Dermis lymphatic vessel endothelial cell (primary cell): Measurements from ENCODE around the gene CDK4. TPM values are rescaled to one million over a fixed set of nuclear protein-coding genes. Genes with fewer than 3 reads are reported as not detected.

Experiments
- total RNA-seq: library from RNA; depleted of rRNA; stranded (reverse); fragments of >200 nt; gene quantifications from 2 replicates; pipeline ENCODE4 v1.2.1, GENCODE V29; 2014

Gene CDK4
- total RNA-seq = 101 and 131 TPM in 2 replicates

GRCh38 chr12:57751788-57752667 lies at the start of gene CDK4:
Gene CDK4 (minus strand): TSS chr12:57752310. CDS start chr12:57751717, 593 bp downstream.

GRCh38 chr12:57782608-57783465 lies 30.7 kb upstream of the CDK4 start, which contains the start of gene TSFM:
Gene TSFM (plus strand): TSS chr12:57782787. CDS start chr12:57782802, 15 bp downstream.

DNA sequence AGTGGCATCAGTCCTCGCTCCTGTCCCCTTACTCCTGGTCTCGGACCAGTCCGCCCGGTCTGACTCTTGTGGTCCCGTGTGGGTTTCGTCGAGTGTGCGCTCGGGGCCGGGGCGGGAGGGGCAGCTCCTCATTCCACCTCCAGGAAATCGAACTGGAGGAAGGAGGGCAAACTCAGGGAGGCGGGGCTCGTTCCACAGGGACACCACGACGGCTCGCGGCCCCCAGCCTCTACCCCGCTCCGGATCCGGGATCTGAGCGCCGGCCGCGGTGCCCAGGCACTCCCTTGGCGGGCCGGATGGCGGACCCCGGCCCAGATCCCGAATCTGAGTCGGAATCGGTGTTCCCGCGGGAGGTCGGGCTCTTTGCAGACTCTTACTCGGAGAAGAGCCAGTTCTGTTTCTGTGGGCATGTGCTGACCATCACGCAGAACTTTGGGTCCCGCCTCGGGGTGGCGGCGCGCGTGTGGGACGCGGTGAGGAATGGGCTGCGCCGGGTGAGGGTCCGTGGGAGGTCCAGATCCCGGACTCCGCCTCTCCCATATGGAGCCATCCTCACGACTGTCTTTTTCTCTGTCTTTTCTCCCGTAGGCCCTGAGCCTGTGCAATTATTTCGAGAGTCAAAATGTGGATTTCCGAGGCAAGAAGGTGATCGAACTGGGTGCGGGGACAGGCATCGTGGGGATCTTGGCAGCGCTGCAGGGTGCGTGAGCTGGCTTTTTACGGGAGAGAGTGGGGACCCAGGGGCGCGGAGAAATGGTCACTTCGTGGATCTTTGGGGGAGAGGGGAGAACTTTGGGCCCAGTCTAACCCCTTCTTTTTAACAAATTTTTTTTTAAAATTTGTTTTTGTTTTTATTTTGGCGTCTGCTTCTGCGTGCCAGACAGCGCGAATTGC lies 20.6 kb upstream of the CDK4 start, which contains the start of gene EEF1AKMT3:
TSS of gene EEF1AKMT3 (plus strand) at position 186 of the 894 bp plus-strand sequence. CDS start at position 297, 111 bp downstream.

GRCh38 chr12:57771873-57772428 lies 19.8 kb upstream of the CDK4 start, which contains the start of gene METTL1:
Gene METTL1 (minus strand): TSS chr12:57772105. CDS start chr12:57772083, 22 bp downstream.

DNA sequence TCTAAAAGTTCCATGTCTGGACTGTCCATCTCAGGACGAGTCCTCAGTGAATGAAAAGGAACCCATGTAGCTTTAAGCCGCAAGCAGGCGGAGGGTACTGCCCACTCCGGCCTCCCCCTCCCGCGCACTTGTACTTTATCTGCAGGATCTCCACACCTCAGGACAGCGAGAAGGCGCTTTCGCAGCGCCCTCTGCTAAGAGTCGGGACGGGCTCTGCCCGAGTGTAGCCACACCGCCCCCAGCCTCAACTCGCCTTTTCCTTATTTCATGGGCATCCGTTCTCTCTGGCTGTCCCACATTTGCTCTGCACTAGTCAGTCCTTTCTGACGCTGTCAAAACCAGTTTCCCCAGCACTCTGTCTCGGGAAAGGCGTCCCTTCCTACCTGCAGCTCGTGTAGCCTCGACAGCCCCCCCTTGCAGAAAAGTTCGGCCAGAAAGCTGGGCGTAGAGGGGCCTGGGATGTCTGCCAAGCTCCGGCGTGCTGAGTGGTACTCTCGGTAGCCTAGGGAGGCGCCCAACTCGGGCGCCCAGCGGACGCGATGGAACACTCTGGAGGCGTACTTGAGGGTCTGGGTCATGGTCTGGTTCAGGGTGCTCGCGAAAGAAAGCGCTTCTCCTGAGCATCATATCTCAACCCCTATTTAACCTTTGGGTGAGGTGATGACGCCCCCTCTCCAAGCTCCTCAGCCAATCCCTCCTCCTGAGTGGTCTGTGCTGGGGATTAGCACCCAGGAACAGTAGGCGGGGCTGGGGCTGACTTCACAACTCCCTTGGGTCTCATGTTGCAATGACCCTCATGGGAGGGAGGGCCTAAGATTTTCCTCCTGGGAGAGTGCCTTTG lies 14.6 kb upstream of the CDK4 start, which contains the start of gene CYP27B1:
TSS of gene CYP27B1 (minus strand) at position 615 of the 841 bp plus-strand sequence. CDS start at position 578, 37 bp downstream.

DNA sequence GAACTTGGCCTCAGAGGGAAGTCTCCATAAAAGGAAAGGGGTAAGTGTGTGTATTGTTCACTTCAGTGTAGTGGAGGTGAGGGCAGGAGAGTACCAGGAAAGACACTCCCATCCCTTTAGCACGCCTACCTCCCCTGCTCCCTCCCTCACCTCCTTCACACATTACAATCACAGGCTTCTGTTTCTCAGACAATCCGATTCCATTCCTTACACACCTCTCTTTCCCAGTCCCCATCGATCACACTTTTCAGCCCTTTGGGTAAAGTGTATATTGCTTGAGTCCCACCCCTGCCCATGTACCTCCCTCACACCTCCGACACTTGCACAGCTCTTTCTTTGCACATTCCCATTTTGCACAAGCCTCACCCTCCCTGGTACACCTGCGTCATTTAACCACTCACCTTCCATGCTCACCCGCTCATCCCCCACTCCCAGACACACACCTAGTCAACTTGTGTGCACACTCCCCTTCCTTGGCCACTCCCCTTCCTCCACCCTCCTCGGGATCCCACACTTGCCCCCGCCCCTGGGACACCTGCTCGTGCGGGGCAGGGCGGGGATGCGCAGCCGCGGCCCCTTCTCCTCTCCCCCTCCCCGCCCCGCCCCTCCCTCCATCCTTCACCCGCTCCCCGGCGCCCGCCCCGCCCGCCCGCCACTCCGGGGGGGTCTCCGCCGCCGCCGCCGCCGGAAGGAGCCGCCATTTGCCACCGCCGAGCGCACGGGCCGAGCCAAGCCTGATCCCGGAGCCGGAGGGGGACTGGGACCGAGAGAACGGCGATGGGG lies 2.5 kb upstream of the CDK4 start, which contains the start of gene MARCHF9:
TSS of gene MARCHF9 (plus strand) at position 693 of the 783 bp plus-strand sequence. CDS start 426 bp downstream, outside the sequence.

DNA sequence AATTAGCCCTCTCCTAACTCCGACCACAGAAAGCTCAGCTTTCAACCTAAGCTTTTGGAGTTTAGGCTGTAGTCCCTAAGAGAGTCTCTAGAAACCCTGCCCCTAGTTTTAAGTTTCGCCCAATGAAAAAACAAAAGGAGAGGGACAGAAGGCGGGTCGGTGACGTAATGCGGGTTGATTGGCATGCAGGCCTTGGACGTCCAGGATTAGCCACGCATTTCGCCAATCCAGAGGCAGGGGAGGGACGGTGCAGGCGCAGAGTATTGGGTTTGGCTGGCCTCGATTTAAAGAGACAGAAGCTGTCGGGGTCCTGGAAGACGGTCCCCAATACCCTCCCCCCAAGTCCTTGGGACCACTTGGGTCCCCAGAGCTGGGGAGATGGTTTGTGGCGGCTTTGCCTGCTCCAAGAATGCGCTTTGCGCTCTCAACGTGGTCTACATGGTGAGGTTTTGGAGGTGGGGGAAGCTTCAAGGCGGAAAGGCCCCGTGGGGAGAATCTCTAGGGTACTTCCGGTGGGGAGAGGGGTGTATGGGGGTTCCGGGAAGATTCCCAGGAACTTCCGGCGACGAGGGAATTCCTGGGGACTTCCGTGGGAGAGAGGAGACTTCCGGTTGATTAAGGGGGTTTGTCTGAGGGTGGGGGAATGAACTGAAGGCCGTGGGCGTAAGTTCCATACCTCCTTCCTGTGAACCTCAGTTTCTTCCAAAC lies 7.2 kb downstream of the CDK4 start, which contains the start of gene TSPAN31:
TSS of gene TSPAN31 (plus strand) at position 263 of the 708 bp plus-strand sequence. CDS start at position 379, 116 bp downstream.

GRCh38 chr12:57738661-57739237 lies 13.4 kb downstream of the CDK4 start, which contains the start of gene AGAP2:
Gene AGAP2 (minus strand): TSS chr12:57738742. CDS start chr12:57738246, 496 bp downstream.

Other genes starting within 250 kb of the CDK4 start
- 9.4 and 12.4 TPM in 2 replicates for gene DDIT3, start 231.8 kb downstream of the CDK4 start, total RNA-seq
- 4.9 and 7.3 TPM in 2 replicates for gene MBD6, start 229.5 kb downstream of the CDK4 start, total RNA-seq
- gene DCTN2, start 205.1 kb downstream of the CDK4 start, total RNA-seq = 82.6 and 85.5 TPM in 2 replicates
- gene KIF5A, start 202.3 kb downstream of the CDK4 start, total RNA-seq = under 0.01 TPM in 1 of 2 replicates, not detected in the other
- 12.0 and 15.1 TPM in 2 replicates for gene PIP4K2C, start 161.1 kb downstream of the CDK4 start, total RNA-seq
- gene DTX3, start 147.5 kb downstream of the CDK4 start, total RNA-seq = 1.5 and 2.5 TPM in 2 replicates
- 0.86 and 1.1 TPM in 2 replicates for gene ARHGEF25, start 140.9 kb downstream of the CDK4 start, total RNA-seq
- gene B4GALNT1, start 119.1 kb downstream of the CDK4 start, total RNA-seq = under 0.01 TPM in 1 of 2 replicates, not detected in the other
- gene OS9, start 58.2 kb downstream of the CDK4 start, total RNA-seq = 266 and 284 TPM in 2 replicates
- 0.22 and 0.26 TPM in 2 replicates for gene AGAP2, start 13.6 kb downstream of the CDK4 start, total RNA-seq
- gene TSPAN31, start 7.3 kb downstream of the CDK4 start, total RNA-seq = 62.3 and 67.3 TPM in 2 replicates
- 3.7 and 3.8 TPM in 2 replicates for gene MARCHF9, start 2.8 kb upstream of the CDK4 start, total RNA-seq
- 0.11 and 0.26 TPM in 2 replicates for gene CYP27B1, start 14.8 kb upstream of the CDK4 start, total RNA-seq
- gene METTL1, start 19.8 kb upstream of the CDK4 start, total RNA-seq = 2.0 and 3.2 TPM in 2 replicates
- 4.1 and 6.9 TPM in 2 replicates for gene EEF1AKMT3, start 20.3 kb upstream of the CDK4 start, total RNA-seq
- gene TSFM, start 30.5 kb upstream of the CDK4 start, total RNA-seq = 16.4 and 21.3 TPM in 2 replicates
- gene AVIL, start 66.4 kb upstream of the CDK4 start, total RNA-seq = 0.76 and 1.5 TPM in 2 replicates
- 74.0 and 76.9 TPM in 2 replicates for gene CTDSP2, start 94.4 kb upstream of the CDK4 start, total RNA-seq
- gene ATP23, start 189.3 kb upstream of the CDK4 start, total RNA-seq = 6.7 and 12.2 TPM in 2 replicates